ENCODE measurements around the gene SORCS2. TPM values are rescaled to one million over a fixed set of nuclear protein-coding genes. Genes with fewer than 3 reads are reported as not detected.

The SORCS2 gene
- total RNA-seq, 1 experiment from 2014 or later = 0.05 TPM

- no peaks in the 10 kb centered on the region for H3K9me3 ChIP-seq (replicated peaks)
- H3K4me1 ChIP-seq (replicated peaks) = no peaks in the 10 kb centered on the region
- DNase-seq (ENCODE audit: low read depth in 1 of 2, low spot score in 2 of 2) = no peak
- H3K36me3 ChIP-seq = peaks cover 78% of the 10 kb centered on the region
- no peak overlapping the region for H3K27ac ChIP-seq
- H3K4me3 ChIP-seq = no peak overlapping the region
- no peaks in the 10 kb centered on the region for H3K27me3 ChIP-seq (replicated peaks)
These were observed 570.2 kb downstream of the SORCS2 start for GRCh38 chr4:7762376-7763030.

- no peak for DNase-seq (ENCODE audit: low read depth in 1 of 2, low spot score in 2 of 2)
- H3K36me3 ChIP-seq = peaks cover 79% of the 10 kb centered on the region
- H3K4me1 ChIP-seq (replicated peaks) = no peaks in the 10 kb centered on the region
- H3K4me3 ChIP-seq = no peak overlapping the region
- H3K9me3 ChIP-seq (replicated peaks) = no peaks in the 10 kb centered on the region
- H3K27me3 ChIP-seq (replicated peaks) = no peaks in the 10 kb centered on the region
- no peak overlapping the region for H3K27ac ChIP-seq
These were observed 570.8 kb downstream of the SORCS2 start for GRCh38 chr4:7763106-7763505.

GRCh38 chr4:7763788-7764187 lies 571.5 kb downstream of the SORCS2 start:
- DNase-seq (ENCODE audit: low read depth in 1 of 2, low spot score in 2 of 2) = no peak
- Histone ChIP-seq H3K27ac (no peak overlapping the region), H3K4me1 (replicated peaks) (no peaks in the 10 kb centered on the region), H3K4me3 (no peak overlapping the region), H3K36me3 (peaks cover 80% of the 10 kb centered on the region), H3K27me3 (replicated peaks) (no peaks in the 10 kb centered on the region), H3K9me3 (replicated peaks) (no peaks in the 10 kb centered on the region)

GRCh38 chr4:7764466-7764865 lies 572.1 kb downstream of the SORCS2 start:
- H3K27me3 ChIP-seq (replicated peaks) = no peaks in the 10 kb centered on the region
- no peak overlapping the region for H3K27ac ChIP-seq
- no peak overlapping the region for H3K4me3 ChIP-seq
- DNase-seq (ENCODE audit: low read depth in 1 of 2, low spot score in 2 of 2) = no peak
- no peaks in the 10 kb centered on the region for H3K9me3 ChIP-seq (replicated peaks)
- H3K4me1 ChIP-seq (replicated peaks) = no peaks in the 10 kb centered on the region
- H3K36me3 ChIP-seq = peaks cover 81% of the 10 kb centered on the region

GRCh38 chr4:7765666-7766065 lies 573.3 kb downstream of the SORCS2 start:
- Histone ChIP-seq H3K4me3 (no peak overlapping the region), H3K36me3 (peaks cover 76% of the 10 kb centered on the region), H3K27me3 (replicated peaks) (no peaks in the 10 kb centered on the region), H3K27ac (no peak overlapping the region), H3K9me3 (replicated peaks) (no peaks in the 10 kb centered on the region), H3K4me1 (replicated peaks) (no peaks in the 10 kb centered on the region)
- no peak for DNase-seq (ENCODE audit: low read depth in 1 of 2, low spot score in 2 of 2)

GRCh38 chr4:7766086-7766485 lies 573.7 kb downstream of the SORCS2 start:
- Histone ChIP-seq H3K27ac (no peak overlapping the region), H3K9me3 (replicated peaks) (no peaks in the 10 kb centered on the region), H3K27me3 (replicated peaks) (no peaks in the 10 kb centered on the region), H3K36me3 (peaks cover 78% of the 10 kb centered on the region), H3K4me3 (no peak overlapping the region), H3K4me1 (replicated peaks) (no peaks in the 10 kb centered on the region)
- DNase-seq (ENCODE audit: low read depth in 1 of 2, low spot score in 2 of 2) = no peak

- no peak for DNase-seq (ENCODE audit: low read depth in 1 of 2, low spot score in 2 of 2)
- no peak overlapping the region for H3K27ac ChIP-seq
- H3K9me3 ChIP-seq (replicated peaks) = no peaks in the 10 kb centered on the region
- H3K27me3 ChIP-seq (replicated peaks) = no peaks in the 10 kb centered on the region
- no peaks in the 10 kb centered on the region for H3K4me1 ChIP-seq (replicated peaks)
- H3K4me3 ChIP-seq = no peak overlapping the region
- peaks cover 76% of the 10 kb centered on the region for H3K36me3 ChIP-seq
These were observed 574.5 kb downstream of the SORCS2 start for GRCh38 chr4:7766661-7767345.

GRCh38 chr4:7767526-7767925 lies 575.2 kb downstream of the SORCS2 start:
- Histone ChIP-seq H3K9me3 (replicated peaks) (no peaks in the 10 kb centered on the region), H3K4me1 (replicated peaks) (no peaks in the 10 kb centered on the region), H3K27me3 (replicated peaks) (no peaks in the 10 kb centered on the region), H3K36me3 (peaks cover 76% of the 10 kb centered on the region), H3K27ac (no peak overlapping the region), H3K4me3 (no peak overlapping the region)
- DNase-seq (ENCODE audit: low read depth in 1 of 2, low spot score in 2 of 2) = no peak

GRCh38 chr4:7767966-7768365 lies 575.6 kb downstream of the SORCS2 start:
- no peak overlapping the region for H3K27ac ChIP-seq
- no peak overlapping the region for H3K4me3 ChIP-seq
- H3K9me3 ChIP-seq (replicated peaks) = no peaks in the 10 kb centered on the region
- H3K36me3 ChIP-seq = peaks cover 80% of the 10 kb centered on the region
- no peaks in the 10 kb centered on the region for H3K27me3 ChIP-seq (replicated peaks)
- H3K4me1 ChIP-seq (replicated peaks) = no peaks in the 10 kb centered on the region
- DNase-seq (ENCODE audit: low read depth in 1 of 2, low spot score in 2 of 2) = no peak

GRCh38 chr4:7768736-7769135 lies 576.4 kb downstream of the SORCS2 start:
- no peak for DNase-seq (ENCODE audit: low read depth in 1 of 2, low spot score in 2 of 2)
- peaks cover 81% of the 10 kb centered on the region for H3K36me3 ChIP-seq
- no peaks in the 10 kb centered on the region for H3K4me1 ChIP-seq (replicated peaks)
- no peak overlapping the region for H3K27ac ChIP-seq
- H3K27me3 ChIP-seq (replicated peaks) = no peaks in the 10 kb centered on the region
- no peaks in the 10 kb centered on the region for H3K9me3 ChIP-seq (replicated peaks)
- H3K4me3 ChIP-seq = no peak overlapping the region

- no peak overlapping the region for H3K4me3 ChIP-seq
- H3K36me3 ChIP-seq = peaks cover 89% of the 10 kb centered on the region
- H3K9me3 ChIP-seq (replicated peaks) = no peaks in the 10 kb centered on the region
- no peak for DNase-seq (ENCODE audit: low read depth in 1 of 2, low spot score in 2 of 2)
- H3K27ac ChIP-seq = no peak overlapping the region
- H3K4me1 ChIP-seq (replicated peaks) = no peaks in the 10 kb centered on the region
- no peaks in the 10 kb centered on the region for H3K27me3 ChIP-seq (replicated peaks)
These were observed 577.3 kb downstream of the SORCS2 start for GRCh38 chr4:7769396-7770223.

- peak in 1 of 2 experiments; percentile 20 for DNase-seq (ENCODE audit: low read depth in 1 of 2, low spot score in 2 of 2)
- Histone ChIP-seq H3K27ac (no peak overlapping the region), H3K4me3 (no peak overlapping the region), H3K27me3 (replicated peaks) (no peaks in the 10 kb centered on the region), H3K36me3 (peaks cover 87% of the 10 kb centered on the region), H3K4me1 (replicated peaks) (no peaks in the 10 kb centered on the region), H3K9me3 (replicated peaks) (no peaks in the 10 kb centered on the region)
These were observed 578.1 kb downstream of the SORCS2 start for GRCh38 chr4:7770224-7771050.

GRCh38 chr4:7771056-7771455 lies 578.7 kb downstream of the SORCS2 start:
- Histone ChIP-seq H3K27me3 (replicated peaks) (no peaks in the 10 kb centered on the region), H3K27ac (no peak overlapping the region), H3K4me1 (replicated peaks) (no peaks in the 10 kb centered on the region), H3K9me3 (replicated peaks) (no peaks in the 10 kb centered on the region), H3K36me3 (peaks cover 89% of the 10 kb centered on the region), H3K4me3 (no peak overlapping the region)
- no peak for DNase-seq (ENCODE audit: low read depth in 1 of 2, low spot score in 2 of 2)
